MM.1S (cell line): ENCODE measurements around the gene SEMA3G.

Experiments used
- CTCF ChIP-seq: fragments of 300-600 bp; sonication (generic); IDR thresholded peaks from 2 replicates; pipeline ENCODE4 v1.5.1; 2016; ENCODE audit warnings: antibody characterized with exemption, low read length, mixed read lengths
- EZH2 ChIP-seq: fragments of 300-600 bp; sonication (generic); optimal IDR thresholded peaks from 2 replicates; pipeline ENCODE3; 2017; ENCODE audit warnings: low read depth, mild to moderate bottlenecking, antibody characterized with exemption, low read length, mixed read lengths
- EZH2phosphoT487 ChIP-seq: fragments of 300-600 bp; sonication (generic); IDR thresholded peaks from 2 replicates; pipeline ENCODE4 v1.6.1; 2018; ENCODE audit warnings: antibody characterized with exemption, low read length

GRCh38 chr3:52461874-52462273 is 17.0 kb upstream of the SEMA3G start:
- no peak for TF ChIP-seq CTCF
- TF ChIP-seq EZH2: no peak
- TF ChIP-seq EZH2phosphoT487: no peak
